SU-DHL-6 (cell line): ENCODE measurements around the gene CCDC186.
"Not testable (repeated sequence)": the region's sequence is repeated elsewhere in the genome, so short reads cannot be mapped to it uniquely, and the experiment has no call there.

Source experiments
- H2AFZ ChIP-seq: fragments of 200-600 bp; sonication (generic); 2 replicates; pipeline ENCODE4 v1.6.1; 2014; ENCODE audit warnings: low read depth, mild to moderate bottlenecking, moderate library complexity, mixed read lengths, antibody characterized with exemption, low read length; ENCODE audit not compliant: severe bottlenecking
- H3F3A ChIP-seq: fragments of 200-600 bp; shearing (Covaris generic); 2 replicates; pipeline ENCODE4 v1.6.0; 2016; ENCODE audit warnings: antibody characterized with exemption, mild to moderate bottlenecking; ENCODE audit not compliant: insufficient read depth
- H3K27ac ChIP-seq: fragments of 200-600 bp; sonication (generic); 2 replicates; pipeline ENCODE4 v1.5.1; 2016; ENCODE audit warnings: low read depth, mild to moderate bottlenecking, low read length, moderate library complexity, mixed read lengths
- H3K27me3 ChIP-seq: fragments of 200-600 bp; sonication (generic), shearing (Covaris generic); 2 replicates; pipeline ENCODE4 v1.6.0; 2014; ENCODE audit warnings: mild to moderate bottlenecking, low read length
- H3K36me3 ChIP-seq: fragments of 200-600 bp; sonication (generic); 2 replicates; pipeline ENCODE4 v1.6.1; 2014; ENCODE audit warnings: mild to moderate bottlenecking, low read length, mixed read lengths
- H3K4me2 ChIP-seq: fragments of 300-600, 200-600 bp; shearing (Covaris generic), sonication (generic); 2 replicates; pipeline ENCODE4 v1.6.0; 2014; ENCODE audit warnings: low read length, low read depth, mild to moderate bottlenecking; ENCODE audit not compliant: poor library complexity, severe bottlenecking
- H3K4me3 ChIP-seq: fragments of 200-600 bp; sonication (generic); 2 replicates; pipeline ENCODE4 v1.5.1; 2014; ENCODE audit warnings: antibody characterized with exemption, low read length, mild to moderate bottlenecking, mixed read lengths; ENCODE audit not compliant: insufficient read depth, poor library complexity, severe bottlenecking
- H3K79me2 ChIP-seq: fragments of 200-600 bp; sonication (generic); 2 replicates; pipeline ENCODE4 v1.6.1; 2014; ENCODE audit warnings: mild to moderate bottlenecking, low read length, moderate library complexity; ENCODE audit not compliant: insufficient read depth
- H3K9ac ChIP-seq: fragments of 200-600 bp; sonication (generic); 2 replicates; pipeline ENCODE4 v1.7.0; 2014; ENCODE audit warnings: mild to moderate bottlenecking, low read length
- H3K9me2 ChIP-seq: fragments of 200-600 bp; sonication (generic); replicated peaks from 2 replicates; pipeline ENCODE4 v1.6.1; 2014; ENCODE audit warnings: low read length; ENCODE audit not compliant: insufficient read depth
- H3K9me3 ChIP-seq: fragments of 200-600 bp; sonication (generic); 2 replicates; pipeline ENCODE4 v1.6.1; 2014; ENCODE audit warnings: low read length, mixed read lengths; ENCODE audit not compliant: insufficient read depth
- H4K20me1 ChIP-seq: fragments of 200-600 bp; sonication (generic); 2 replicates; pipeline ENCODE4 v1.6.1; 2014; ENCODE audit warnings: low read depth, mild to moderate bottlenecking, antibody characterized with exemption, low read length, moderate library complexity, mixed read lengths
- EZH2phosphoT487 ChIP-seq: fragments of 200-600 bp; sonication (generic), shearing (Covaris generic); conservative IDR thresholded peaks from 2 replicates; pipeline ENCODE4 v1.6.1; 2018; ENCODE audit warnings: mild to moderate bottlenecking, antibody characterized with exemption, low read length, moderate library complexity, mixed read lengths
- TF ChIP-seq, protein P1 (sequence below): fragments of 200-600 bp; sonication (generic); IDR thresholded peaks from one replicate; pipeline ENCODE4 v1.5.1; 2017; ENCODE audit warnings: antibody characterized with exemption, mild to moderate bottlenecking, low read length, moderate library complexity; ENCODE audit not compliant: insufficient read depth, poor library complexity, severe bottlenecking

Gene CCDC186

GRCh38 chr10:114142018-114142417 is 32.0 kb downstream of the CCDC186 start:
- Histone ChIP-seq H3K4me2 (no peak overlapping the region), H4K20me1 (no peaks in the 10 kb centered on the region), H3K9me2 (no peaks in the 10 kb centered on the region), H3K79me2 (no peaks in the 10 kb centered on the region), H3K9me3 (no peaks in the 10 kb centered on the region), H3K36me3 (peaks cover 5% of the 10 kb centered on the region; the same call in 1 of the 2 replicates), H2AFZ (no peak overlapping the region), H3K27ac (no peak overlapping the region), H3K9ac (no peak overlapping the region), H3F3A (no peaks in the 10 kb centered on the region), H3K27me3 (no peaks in the 10 kb centered on the region), H3K4me3 (no peak overlapping the region)
- TF ChIP-seq EZH2phosphoT487 = no peak
- TF ChIP-seq, protein P1, sequence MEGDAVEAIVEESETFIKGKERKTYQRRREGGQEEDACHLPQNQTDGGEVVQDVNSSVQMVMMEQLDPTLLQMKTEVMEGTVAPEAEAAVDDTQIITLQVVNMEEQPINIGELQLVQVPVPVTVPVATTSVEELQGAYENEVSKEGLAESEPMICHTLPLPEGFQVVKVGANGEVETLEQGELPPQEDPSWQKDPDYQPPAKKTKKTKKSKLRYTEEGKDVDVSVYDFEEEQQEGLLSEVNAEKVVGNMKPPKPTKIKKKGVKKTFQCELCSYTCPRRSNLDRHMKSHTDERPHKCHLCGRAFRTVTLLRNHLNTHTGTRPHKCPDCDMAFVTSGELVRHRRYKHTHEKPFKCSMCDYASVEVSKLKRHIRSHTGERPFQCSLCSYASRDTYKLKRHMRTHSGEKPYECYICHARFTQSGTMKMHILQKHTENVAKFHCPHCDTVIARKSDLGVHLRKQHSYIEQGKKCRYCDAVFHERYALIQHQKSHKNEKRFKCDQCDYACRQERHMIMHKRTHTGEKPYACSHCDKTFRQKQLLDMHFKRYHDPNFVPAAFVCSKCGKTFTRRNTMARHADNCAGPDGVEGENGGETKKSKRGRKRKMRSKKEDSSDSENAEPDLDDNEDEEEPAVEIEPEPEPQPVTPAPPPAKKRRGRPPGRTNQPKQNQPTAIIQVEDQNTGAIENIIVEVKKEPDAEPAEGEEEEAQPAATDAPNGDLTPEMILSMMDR = no peak

DNA sequence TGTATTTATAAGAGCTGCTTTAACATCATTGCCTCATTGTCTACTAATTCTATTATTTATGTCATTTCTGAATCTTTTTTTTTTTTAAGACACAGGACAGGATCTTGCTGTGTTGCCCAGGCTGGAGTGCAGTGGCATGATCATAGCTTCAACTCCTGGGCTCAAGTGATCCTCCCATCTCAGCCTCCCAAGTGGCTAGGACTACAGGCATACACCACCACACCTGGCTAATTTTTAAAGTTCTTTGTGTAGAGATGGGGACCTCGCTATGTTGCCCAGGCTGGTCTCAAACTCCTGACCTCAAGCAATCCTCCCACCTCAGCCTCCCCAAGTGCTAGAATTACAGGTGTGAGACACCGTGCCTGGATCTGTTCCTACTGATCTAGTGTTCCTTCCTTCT is 33.2 kb downstream of the CCDC186 start:
- H3K27ac ChIP-seq, H3K4me3 ChIP-seq, H3K9me2 ChIP-seq, H3F3A ChIP-seq, H3K27me3 ChIP-seq, H3K36me3 ChIP-seq, H3K9ac ChIP-seq, H3K9me3 ChIP-seq, H2AFZ ChIP-seq, H3K4me2 ChIP-seq, H3K79me2 ChIP-seq, H4K20me1 ChIP-seq: not testable (repeated sequence)

- Histone ChIP-seq H3F3A (no peaks in the 10 kb centered on the region), H3K4me2 (no peak overlapping the region), H3K9me3 (no peaks in the 10 kb centered on the region), H3K9ac (no peak overlapping the region), H4K20me1 (no peaks in the 10 kb centered on the region), H3K27me3 (no peaks in the 10 kb centered on the region), H3K9me2 (no peaks in the 10 kb centered on the region), H3K4me3 (no peak overlapping the region), H3K79me2 (no peaks in the 10 kb centered on the region), H3K36me3 (peaks cover 8% of the 10 kb centered on the region), H2AFZ (no peak overlapping the region), H3K27ac (no peak overlapping the region)
- TF ChIP-seq, protein P1 = no peak
- no peak for TF ChIP-seq EZH2phosphoT487
Measured at GRCh38 chr10:114140036-114140435, 34.0 kb downstream of the CCDC186 start.

- H3K27ac ChIP-seq = no peak overlapping the region
- no peak overlapping the region for H3K9ac ChIP-seq
- TF ChIP-seq, protein P1 = no peak
- TF ChIP-seq EZH2phosphoT487 = no peak
- H3K27me3 ChIP-seq = no peaks in the 10 kb centered on the region
- H3K9me3 ChIP-seq = no peaks in the 10 kb centered on the region
- H3K9me2 ChIP-seq = no peaks in the 10 kb centered on the region
- H4K20me1 ChIP-seq = no peaks in the 10 kb centered on the region
- H3K36me3 ChIP-seq = peaks cover 7% of the 10 kb centered on the region; the same call in 1 of the 2 replicates
- no peaks in the 10 kb centered on the region for H3K79me2 ChIP-seq
- H3F3A ChIP-seq = no peaks in the 10 kb centered on the region
- no peak overlapping the region for H2AFZ ChIP-seq
- no peak overlapping the region for H3K4me2 ChIP-seq
- H3K4me3 ChIP-seq = no peak overlapping the region
Measured at GRCh38 chr10:114138581-114138980, 35.4 kb downstream of the CCDC186 start.
